Ishikawa (cell line): ENCODE measurements around the gene POGLUT2.

ENCODE experiments used
- CEBPB ChIP-seq: IDR thresholded peaks from 2 replicates; pipeline ENCODE4 v1.6.1; 2012
- CREB1 ChIP-seq: IDR thresholded peaks from 2 replicates; pipeline ENCODE4 v1.6.1; 2012; ENCODE audit warnings: low read depth
- EGR1 ChIP-seq: IDR thresholded peaks from 2 replicates; pipeline ENCODE4 v1.6.1; 2012
- FOXM1 ChIP-seq: IDR thresholded peaks from 2 replicates; pipeline ENCODE4 v1.6.1; 2012; ENCODE audit warnings: low read depth, borderline replicate concordance
- NFIC ChIP-seq: IDR thresholded peaks from 2 replicates; pipeline ENCODE4 v1.6.1; 2012
- RAD21 ChIP-seq: IDR thresholded peaks from 2 replicates; pipeline ENCODE4 v1.6.1; 2012; ENCODE audit warnings: low read depth
- TAF1 ChIP-seq: IDR thresholded peaks from 2 replicates; pipeline ENCODE4 v1.6.1; 2012; ENCODE audit warnings: low read depth, mild to moderate bottlenecking
- TCF12 ChIP-seq: IDR thresholded peaks from 2 replicates; pipeline ENCODE4 v1.6.1; 2012; ENCODE audit warnings: low read depth
- YY1 ChIP-seq: IDR thresholded peaks from 2 replicates; pipeline ENCODE4 v1.6.1; 2012; ENCODE audit warnings: low read depth
- TF ChIP-seq, protein P1 (sequence below): IDR thresholded peaks from 2 replicates; pipeline ENCODE4 v1.6.1; 2012; ENCODE audit warnings: low read depth, mild to moderate bottlenecking
- TF ChIP-seq, protein P2 (sequence below): IDR thresholded peaks from 2 replicates; pipeline ENCODE4 v1.6.1; 2012

The POGLUT2 gene

DNA sequence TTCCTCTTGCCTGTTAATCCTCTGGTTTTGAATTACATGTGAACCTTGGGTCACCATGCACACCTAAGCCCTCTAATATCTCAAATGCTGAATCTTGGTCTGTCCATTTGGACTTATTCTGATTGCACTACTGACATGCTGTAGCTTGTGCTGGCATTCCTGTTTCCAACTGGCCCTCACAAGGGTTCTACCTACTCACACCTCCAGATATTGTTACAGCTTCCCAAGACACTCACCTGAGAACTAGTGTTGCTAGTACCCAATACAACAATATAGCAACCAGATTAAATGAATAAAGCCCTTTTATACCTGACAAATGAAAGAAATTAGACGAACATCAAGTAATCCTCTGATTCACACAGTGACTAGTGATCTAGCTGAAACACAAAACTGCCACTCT is 41.8 kb downstream of the POGLUT2 start:
- TF ChIP-seq TCF12 (no peak), YY1 (no peak), TAF1 (no peak), CREB1 (no peak)

DNA sequence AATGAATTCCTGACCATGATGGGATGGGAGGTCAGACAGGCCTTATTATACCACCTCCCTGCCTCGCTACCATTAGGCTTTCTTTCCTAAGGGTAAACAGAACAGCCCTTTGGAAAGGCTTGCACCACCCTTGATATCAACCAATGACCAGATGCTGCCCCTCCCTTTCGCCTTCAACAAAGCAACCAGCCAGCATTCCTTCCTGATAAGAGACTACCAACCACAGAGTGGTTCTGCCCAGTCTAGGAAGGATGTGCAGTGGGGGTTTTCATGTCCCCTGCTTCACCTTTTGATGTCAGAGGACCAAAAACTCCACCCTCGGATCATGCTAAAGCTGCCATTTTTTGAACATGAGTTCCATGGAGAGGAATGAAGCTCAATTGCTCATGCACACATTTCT is 46.9 kb downstream of the POGLUT2 start:
- no peak for TF ChIP-seq RAD21
- TF ChIP-seq TAF1, result no peak
- no peak for TF ChIP-seq FOXM1

DNA sequence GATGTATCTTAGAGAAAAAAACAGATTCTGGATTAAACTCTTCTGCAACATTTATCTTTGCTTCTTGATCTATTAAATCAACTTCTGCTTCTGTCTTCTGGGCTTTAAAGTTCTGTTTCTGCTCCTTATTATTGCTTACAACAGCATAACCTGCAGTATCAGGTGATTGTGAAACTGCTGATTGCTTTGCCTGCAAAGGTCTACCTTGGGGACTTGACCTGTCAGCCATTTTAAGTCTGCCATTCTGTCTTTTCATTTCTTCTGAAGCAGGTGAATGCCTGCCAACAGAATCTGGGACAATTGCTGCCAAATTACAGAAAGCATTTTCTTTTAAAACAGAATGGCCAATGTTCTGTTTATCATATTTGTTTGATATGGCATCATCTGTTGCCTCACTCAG is 56.3 kb downstream of the POGLUT2 start:
- TF ChIP-seq YY1 (no peak), CEBPB (no peak), RAD21 (no peak), EGR1 (no peak), NFIC (no peak), CREB1 (no peak), TCF12 (no peak)
- TF ChIP-seq, protein P1, sequence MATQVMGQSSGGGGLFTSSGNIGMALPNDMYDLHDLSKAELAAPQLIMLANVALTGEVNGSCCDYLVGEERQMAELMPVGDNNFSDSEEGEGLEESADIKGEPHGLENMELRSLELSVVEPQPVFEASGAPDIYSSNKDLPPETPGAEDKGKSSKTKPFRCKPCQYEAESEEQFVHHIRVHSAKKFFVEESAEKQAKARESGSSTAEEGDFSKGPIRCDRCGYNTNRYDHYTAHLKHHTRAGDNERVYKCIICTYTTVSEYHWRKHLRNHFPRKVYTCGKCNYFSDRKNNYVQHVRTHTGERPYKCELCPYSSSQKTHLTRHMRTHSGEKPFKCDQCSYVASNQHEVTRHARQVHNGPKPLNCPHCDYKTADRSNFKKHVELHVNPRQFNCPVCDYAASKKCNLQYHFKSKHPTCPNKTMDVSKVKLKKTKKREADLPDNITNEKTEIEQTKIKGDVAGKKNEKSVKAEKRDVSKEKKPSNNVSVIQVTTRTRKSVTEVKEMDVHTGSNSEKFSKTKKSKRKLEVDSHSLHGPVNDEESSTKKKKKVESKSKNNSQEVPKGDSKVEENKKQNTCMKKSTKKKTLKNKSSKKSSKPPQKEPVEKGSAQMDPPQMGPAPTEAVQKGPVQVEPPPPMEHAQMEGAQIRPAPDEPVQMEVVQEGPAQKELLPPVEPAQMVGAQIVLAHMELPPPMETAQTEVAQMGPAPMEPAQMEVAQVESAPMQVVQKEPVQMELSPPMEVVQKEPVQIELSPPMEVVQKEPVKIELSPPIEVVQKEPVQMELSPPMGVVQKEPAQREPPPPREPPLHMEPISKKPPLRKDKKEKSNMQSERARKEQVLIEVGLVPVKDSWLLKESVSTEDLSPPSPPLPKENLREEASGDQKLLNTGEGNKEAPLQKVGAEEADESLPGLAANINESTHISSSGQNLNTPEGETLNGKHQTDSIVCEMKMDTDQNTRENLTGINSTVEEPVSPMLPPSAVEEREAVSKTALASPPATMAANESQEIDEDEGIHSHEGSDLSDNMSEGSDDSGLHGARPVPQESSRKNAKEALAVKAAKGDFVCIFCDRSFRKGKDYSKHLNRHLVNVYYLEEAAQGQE, result no peak
- TF ChIP-seq, protein P2, sequence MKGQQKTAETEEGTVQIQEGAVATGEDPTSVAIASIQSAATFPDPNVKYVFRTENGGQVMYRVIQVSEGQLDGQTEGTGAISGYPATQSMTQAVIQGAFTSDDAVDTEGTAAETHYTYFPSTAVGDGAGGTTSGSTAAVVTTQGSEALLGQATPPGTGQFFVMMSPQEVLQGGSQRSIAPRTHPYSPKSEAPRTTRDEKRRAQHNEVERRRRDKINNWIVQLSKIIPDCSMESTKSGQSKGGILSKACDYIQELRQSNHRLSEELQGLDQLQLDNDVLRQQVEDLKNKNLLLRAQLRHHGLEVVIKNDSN, result no peak

DNA sequence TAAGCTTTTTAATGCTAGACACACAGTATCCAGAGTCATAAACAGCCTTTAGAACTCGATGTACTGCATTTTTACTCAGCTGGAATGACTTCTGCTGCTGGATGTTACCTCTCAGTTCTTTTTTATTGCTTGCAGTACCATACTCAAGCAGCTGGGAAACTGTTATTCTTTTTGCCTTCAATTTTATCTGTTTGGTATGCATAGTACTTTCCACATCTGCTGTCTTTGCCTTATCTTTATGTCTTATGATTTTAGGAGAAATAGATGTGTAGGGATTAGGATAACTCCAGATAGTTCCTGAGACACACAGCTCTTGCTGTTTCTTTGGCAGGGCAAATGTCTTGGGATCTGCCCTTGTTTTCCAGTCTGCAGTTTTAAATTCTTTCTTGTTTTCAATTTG is 56.7 kb downstream of the POGLUT2 start:
- no peak for TF ChIP-seq RAD21
- no peak for TF ChIP-seq TCF12
